MM.1S (cell line): ENCODE data around the gene PPME1.

Source experiments
- DNase-seq: peaks from one replicate; pipeline ENCODE4 v3.0.0-alpha.2; 2015
- H2AFZ ChIP-seq: fragments of 300-600 bp; sonication (generic); 2 replicates; pipeline ENCODE4 v1.6.0; 2016; ENCODE audit warnings: antibody characterized with exemption, low read length
- H3F3A ChIP-seq: fragments of 300-600 bp; sonication (generic); 2 replicates; pipeline ENCODE4 v1.6.1; 2016; ENCODE audit warnings: mild to moderate bottlenecking, antibody characterized with exemption, low read length, moderate library complexity, mixed read lengths; ENCODE audit not compliant: insufficient read depth
- H3K27ac ChIP-seq: fragments of 300-600 bp; sonication (generic); 2 replicates; pipeline ENCODE4 v1.5.1; 2016; ENCODE audit warnings: mild to moderate bottlenecking, low read length
- H3K27me3 ChIP-seq: fragments of 300-600 bp; sonication (generic); replicated peaks from 2 replicates; pipeline ENCODE4 v1.6.0; 2016; ENCODE audit warnings: low read length; ENCODE audit not compliant: insufficient read depth
- H3K36me3 ChIP-seq: fragments of 300-600 bp; sonication (generic); replicated peaks from 2 replicates; pipeline ENCODE4 v1.6.1; 2016; ENCODE audit warnings: mild to moderate bottlenecking, low read length, mixed read lengths; ENCODE audit not compliant: insufficient read depth
- H3K4me1 ChIP-seq: fragments of 300-600 bp; sonication (generic); 2 replicates; pipeline ENCODE4 v1.6.1; 2016; ENCODE audit warnings: low read length, mixed read lengths
- H3K4me2 ChIP-seq: fragments of 300-600 bp; sonication (generic); 2 replicates; pipeline ENCODE4 v1.6.0; 2016; ENCODE audit warnings: low read depth, low read length
- H3K4me3 ChIP-seq: fragments of 300-600 bp; sonication (generic); 2 replicates; pipeline ENCODE4 v1.5.1; 2016; ENCODE audit warnings: low read length, mixed read lengths
- H3K79me2 ChIP-seq: fragments of 300-600 bp; sonication (generic); 2 replicates; pipeline ENCODE4 v1.6.1; 2016; ENCODE audit warnings: mixed run types, low read length, mixed read lengths
- H3K9ac ChIP-seq: fragments of 300-600 bp; sonication (generic); 2 replicates; pipeline ENCODE4 v1.6.1; 2016; ENCODE audit warnings: low read length, mixed read lengths
- H3K9me2 ChIP-seq: fragments of 300-600 bp; sonication (generic); replicated peaks from 2 replicates; pipeline ENCODE4 v1.6.1; 2016; ENCODE audit warnings: mild to moderate bottlenecking, low read length, mixed read lengths; ENCODE audit not compliant: insufficient read depth
- H3K9me3 ChIP-seq: fragments of 300-600 bp; sonication (generic); replicated peaks from 2 replicates; pipeline ENCODE4 v1.6.1; 2016; ENCODE audit warnings: mild to moderate bottlenecking, low read length, mixed read lengths; ENCODE audit not compliant: insufficient read depth
- H4K20me1 ChIP-seq: fragments of 300-600 bp; sonication (generic); 2 replicates; pipeline ENCODE4 v1.6.1; 2016; ENCODE audit warnings: mild to moderate bottlenecking, low read length, moderate library complexity, mixed read lengths; ENCODE audit not compliant: insufficient read depth
- EZH2 ChIP-seq: fragments of 300-600 bp; sonication (generic); optimal IDR thresholded peaks from 2 replicates; pipeline ENCODE3; 2017; ENCODE audit warnings: low read depth, mild to moderate bottlenecking, antibody characterized with exemption, low read length, mixed read lengths
- EZH2phosphoT487 ChIP-seq: fragments of 300-600 bp; sonication (generic); IDR thresholded peaks from 2 replicates; pipeline ENCODE4 v1.6.1; 2018; ENCODE audit warnings: antibody characterized with exemption, low read length
- TF ChIP-seq, protein P1 (sequence below): fragments of 300-600 bp; sonication (generic); IDR thresholded peaks from 2 replicates; pipeline ENCODE4 v1.5.1; 2016; ENCODE audit warnings: antibody characterized with exemption, low read length, mixed read lengths

The PPME1 gene

DNA sequence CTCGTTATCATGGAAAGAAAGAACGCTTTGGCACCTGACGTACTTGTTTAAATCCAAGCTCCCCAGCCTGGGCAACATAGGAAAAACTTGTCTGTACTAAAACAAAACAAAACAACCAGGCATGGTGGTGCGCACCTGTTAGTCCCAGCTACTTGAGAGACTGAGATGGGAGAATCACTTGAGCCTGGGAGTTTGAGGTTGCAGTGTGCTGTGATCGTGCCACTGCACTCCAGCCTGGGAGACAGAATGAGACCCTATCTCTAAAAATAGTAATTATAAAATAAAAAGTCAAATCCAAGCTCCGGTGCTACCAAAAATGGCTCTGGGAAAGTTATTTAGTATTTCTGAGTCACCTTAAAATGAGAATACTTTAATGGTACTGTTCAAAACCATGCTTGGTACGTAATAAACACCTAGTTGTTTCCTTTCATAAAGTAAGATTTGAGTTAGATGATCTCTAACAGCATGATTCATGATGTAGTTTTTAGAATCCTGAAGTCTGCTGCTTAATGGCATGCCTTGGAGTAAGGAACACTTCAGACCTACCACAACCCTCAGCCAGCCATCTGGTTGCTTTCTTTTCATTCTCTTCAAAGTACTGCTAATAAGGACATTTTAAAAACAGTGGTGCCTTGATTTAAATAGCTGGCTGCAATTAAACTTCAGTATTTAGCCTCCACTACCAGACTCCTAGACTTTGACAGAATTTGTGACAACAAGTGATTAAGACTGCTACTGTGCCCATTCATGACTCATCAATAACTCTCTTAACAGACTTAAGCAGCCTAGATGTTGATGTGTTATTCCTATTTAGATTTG, 8.4 kb downstream of the PPME1 start:
- H3K27ac ChIP-seq, result no peak overlapping the region
- no peak overlapping the region for H3K4me2 ChIP-seq
- H3K27me3 ChIP-seq, result no peaks in the 10 kb centered on the region
- H4K20me1 ChIP-seq, result no peaks in the 10 kb centered on the region
- no peaks in the 10 kb centered on the region for H3F3A ChIP-seq
- no peaks in the 10 kb centered on the region for H3K36me3 ChIP-seq
- no peaks in the 10 kb centered on the region for H3K4me1 ChIP-seq
- H3K9ac ChIP-seq, result no peak overlapping the region
- no peak overlapping the region for H2AFZ ChIP-seq
- no peak overlapping the region for H3K4me3 ChIP-seq
- no peaks in the 10 kb centered on the region for H3K9me3 ChIP-seq
- TF ChIP-seq, protein P1, sequence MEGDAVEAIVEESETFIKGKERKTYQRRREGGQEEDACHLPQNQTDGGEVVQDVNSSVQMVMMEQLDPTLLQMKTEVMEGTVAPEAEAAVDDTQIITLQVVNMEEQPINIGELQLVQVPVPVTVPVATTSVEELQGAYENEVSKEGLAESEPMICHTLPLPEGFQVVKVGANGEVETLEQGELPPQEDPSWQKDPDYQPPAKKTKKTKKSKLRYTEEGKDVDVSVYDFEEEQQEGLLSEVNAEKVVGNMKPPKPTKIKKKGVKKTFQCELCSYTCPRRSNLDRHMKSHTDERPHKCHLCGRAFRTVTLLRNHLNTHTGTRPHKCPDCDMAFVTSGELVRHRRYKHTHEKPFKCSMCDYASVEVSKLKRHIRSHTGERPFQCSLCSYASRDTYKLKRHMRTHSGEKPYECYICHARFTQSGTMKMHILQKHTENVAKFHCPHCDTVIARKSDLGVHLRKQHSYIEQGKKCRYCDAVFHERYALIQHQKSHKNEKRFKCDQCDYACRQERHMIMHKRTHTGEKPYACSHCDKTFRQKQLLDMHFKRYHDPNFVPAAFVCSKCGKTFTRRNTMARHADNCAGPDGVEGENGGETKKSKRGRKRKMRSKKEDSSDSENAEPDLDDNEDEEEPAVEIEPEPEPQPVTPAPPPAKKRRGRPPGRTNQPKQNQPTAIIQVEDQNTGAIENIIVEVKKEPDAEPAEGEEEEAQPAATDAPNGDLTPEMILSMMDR, result no peak
- TF ChIP-seq EZH2phosphoT487, result no peak
- no peak for TF ChIP-seq EZH2
- H3K79me2 ChIP-seq, result 0 out of 2 replicates have a peak, but pooled peaks cover 4% of the 10 kb centered on the region
- no peak for DNase-seq
- H3K9me2 ChIP-seq, result no peaks in the 10 kb centered on the region

DNA sequence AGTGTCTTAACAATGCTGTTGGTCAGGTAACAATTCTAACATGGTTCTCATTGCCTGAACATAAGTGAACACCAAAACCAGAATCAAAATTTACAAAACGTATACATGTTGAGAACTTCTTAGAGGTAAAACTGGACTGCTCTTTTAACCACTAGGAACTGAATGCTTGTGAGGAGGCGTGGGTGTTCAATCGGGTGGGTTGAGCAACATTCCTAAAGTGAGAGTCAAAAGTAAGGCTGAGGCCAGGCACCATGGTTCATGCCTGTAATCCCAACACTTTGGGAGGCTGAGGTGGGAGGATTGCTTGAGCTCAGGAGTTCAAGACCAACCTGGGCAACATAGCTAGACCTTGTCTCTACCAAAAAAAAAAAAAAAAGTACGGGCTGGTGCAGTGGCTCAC, 11.5 kb downstream of the PPME1 start:
- no peak for DNase-seq
- Histone ChIP-seq H3K9ac (no peak overlapping the region), H3K36me3 (no peaks in the 10 kb centered on the region), H3K4me1 (no peaks in the 10 kb centered on the region), H3K79me2 (0 out of 2 replicates have a peak, but pooled peaks cover 7% of the 10 kb centered on the region), H3K27me3 (no peaks in the 10 kb centered on the region), H3K4me3 (no peak overlapping the region), H3F3A (no peaks in the 10 kb centered on the region), H3K9me3 (no peaks in the 10 kb centered on the region), H3K4me2 (no peak overlapping the region), H4K20me1 (no peaks in the 10 kb centered on the region), H3K9me2 (no peaks in the 10 kb centered on the region), H3K27ac (no peak overlapping the region), H2AFZ (no peak overlapping the region)
- TF ChIP-seq EZH2phosphoT487, result no peak
- TF ChIP-seq, protein P1, result no peak
- TF ChIP-seq EZH2, result no peak

- Histone ChIP-seq H3K9me2 (no peaks in the 10 kb centered on the region), H2AFZ (no peak overlapping the region), H3F3A (no peaks in the 10 kb centered on the region; the same call in 1 of the 2 replicates), H3K36me3 (no peaks in the 10 kb centered on the region), H3K9ac (no peak overlapping the region), H3K79me2 (0 out of 2 replicates have a peak, but pooled peaks cover 8% of the 10 kb centered on the region), H3K4me2 (no peak overlapping the region), H3K27ac (no peak overlapping the region), H4K20me1 (no peaks in the 10 kb centered on the region), H3K9me3 (no peaks in the 10 kb centered on the region), H3K27me3 (no peaks in the 10 kb centered on the region), H3K4me1 (0 out of 2 replicates have a peak, but pooled peaks cover 11% of the 10 kb centered on the region), H3K4me3 (no peak overlapping the region)
- no peak for DNase-seq
- TF ChIP-seq, protein P1, result no peak
- TF ChIP-seq EZH2 (no peak), EZH2phosphoT487 (no peak)
Observed at GRCh38 chr11:74185285-74185684, 14.2 kb downstream of the PPME1 start.
